ENCODE results near the gene AP4E1.
"Not testable (repeated sequence)": the region's sequence is repeated elsewhere in the genome, so short reads cannot be mapped to it uniquely, and the experiment has no call there.

Gene AP4E1

DNA sequence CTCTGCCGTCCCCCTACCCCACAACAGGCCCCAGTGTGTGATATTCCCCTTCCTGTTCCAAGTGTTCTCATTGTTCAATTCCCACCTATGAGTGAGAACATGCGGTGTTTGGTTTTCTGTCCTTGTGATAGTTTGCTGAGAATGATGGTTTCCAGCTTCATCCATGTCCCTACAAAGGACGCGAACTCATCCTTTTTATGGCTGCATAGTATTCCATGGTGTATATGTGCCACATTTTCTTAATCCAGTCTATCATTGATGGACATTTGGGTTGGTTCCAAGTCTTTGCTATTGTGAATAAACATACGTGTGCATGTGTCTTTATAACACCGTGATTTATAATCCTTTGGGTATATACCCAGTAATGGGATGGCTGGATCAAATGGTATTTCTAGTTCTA is 46.4 kb downstream of the AP4E1 start:
- not testable (repeated sequence) for DNase-seq

DNA sequence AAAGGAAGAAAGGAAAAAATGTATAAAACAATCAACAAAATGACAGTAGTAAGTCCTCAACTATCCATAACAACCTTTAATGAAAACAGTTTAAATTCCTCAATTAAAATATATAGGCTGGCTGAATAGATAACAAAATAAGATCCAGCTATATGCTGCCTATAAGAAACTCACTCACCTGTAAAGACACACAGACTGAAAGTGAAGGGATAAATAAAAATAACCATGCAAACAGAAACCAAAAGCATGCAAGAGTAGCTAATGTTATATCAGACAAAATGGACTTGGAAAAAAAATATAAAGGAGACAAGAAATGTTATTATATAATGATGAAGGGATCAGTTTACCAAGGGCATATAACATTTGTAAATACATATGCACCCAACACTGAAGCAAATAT is 51.2 kb downstream of the AP4E1 start:
- no peak for DNase-seq

DNA sequence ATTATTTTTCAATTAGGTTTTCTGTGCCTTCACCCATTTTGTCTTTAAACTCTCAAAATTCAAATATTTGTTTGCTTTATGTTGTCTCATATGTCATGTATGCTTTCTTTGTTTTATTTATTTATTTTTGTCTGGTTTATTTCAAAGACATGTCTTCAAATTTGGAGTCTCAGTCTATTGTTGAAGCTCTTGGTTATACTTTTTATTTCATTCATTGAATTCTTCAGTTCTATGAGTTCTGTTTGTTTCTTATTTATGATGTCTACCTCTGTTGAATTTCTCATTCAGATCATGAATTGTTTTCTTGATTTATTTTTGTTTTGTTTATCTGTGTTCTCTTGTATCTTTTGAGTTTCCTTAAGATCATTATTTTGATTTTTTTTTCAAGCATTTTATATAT is 55.6 kb downstream of the AP4E1 start:
- DNase-seq = no peak

DNA sequence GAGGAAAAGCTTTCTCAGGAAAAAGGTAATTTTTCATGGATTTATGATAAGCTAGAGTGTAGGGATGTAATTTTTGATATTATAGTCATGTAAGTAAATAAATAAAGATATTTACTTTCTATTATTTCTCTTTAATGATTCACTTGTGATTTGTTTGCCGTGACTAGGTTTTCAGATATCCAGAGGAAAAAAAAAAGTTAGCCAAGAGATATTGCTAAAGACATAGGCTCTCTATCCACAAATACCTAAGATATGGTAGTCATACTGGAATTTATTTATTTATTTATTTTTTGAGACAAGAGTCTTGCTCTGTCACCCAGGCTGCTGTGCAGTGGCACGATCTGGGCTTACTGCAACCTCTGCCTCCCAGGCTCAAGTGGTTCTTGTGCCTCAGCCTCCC is 59.9 kb downstream of the AP4E1 start:
- DNase-seq = no peak

DNA sequence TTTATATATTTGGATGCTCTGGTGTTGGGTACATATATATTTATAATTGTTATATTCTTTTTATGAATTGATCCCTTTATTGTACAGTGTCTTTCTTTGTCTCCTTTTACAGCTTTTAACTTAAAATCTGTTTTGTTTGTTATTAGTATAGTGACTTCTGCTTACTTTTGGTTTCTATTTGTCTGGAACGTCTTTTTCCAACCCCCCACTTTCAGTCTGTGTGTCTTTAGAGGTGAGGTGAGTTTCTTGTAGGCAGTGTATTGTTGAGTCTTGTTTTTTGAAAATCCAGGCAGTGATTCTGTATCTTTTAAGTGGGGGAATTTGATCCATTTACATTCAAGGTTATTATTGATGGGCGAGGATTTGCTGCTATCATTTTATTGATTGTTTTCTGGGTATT is 62.0 kb downstream of the AP4E1 start:
- DNase-seq = no peak

DNA sequence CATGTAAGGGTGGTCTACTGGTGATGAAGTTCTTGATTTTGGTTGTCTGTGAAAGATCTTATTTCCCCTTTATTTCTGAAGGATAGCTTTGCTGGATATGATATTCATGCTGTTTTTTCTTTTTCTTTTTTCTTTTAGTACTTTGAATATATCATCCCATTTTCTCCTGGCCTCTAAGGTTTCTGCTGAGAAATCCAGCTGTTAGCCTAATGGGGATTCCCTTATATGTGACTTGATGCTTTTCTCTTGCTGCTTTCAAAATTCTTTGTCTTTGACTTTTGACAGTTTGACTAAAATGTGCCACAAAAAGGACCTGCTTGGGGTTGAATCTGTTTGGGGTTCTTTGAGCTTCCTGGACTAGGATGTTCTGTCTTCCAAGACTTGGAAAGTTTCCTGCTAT is 62.6 kb downstream of the AP4E1 start:
- DNase-seq = no peak

DNA sequence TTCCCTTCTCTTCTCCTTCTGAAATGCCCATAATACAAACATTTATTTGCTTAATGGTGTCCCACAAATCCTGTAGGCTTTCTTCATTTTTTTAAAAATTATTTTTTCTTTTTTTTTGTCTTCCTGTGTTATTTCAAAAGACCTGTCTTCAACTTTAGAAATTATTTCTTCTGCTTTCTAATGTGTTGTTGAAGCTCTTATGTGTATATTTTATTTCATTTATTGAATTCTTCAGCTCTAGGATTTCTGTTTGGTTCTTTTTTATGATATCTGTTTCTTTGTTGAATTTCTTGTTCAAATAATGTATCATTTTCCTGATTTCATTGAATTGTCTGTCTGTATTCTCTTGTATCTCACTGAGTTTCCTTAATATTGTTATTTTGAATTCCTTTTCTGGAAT is 63.1 kb downstream of the AP4E1 start:
- DNase-seq = no peak

DNA sequence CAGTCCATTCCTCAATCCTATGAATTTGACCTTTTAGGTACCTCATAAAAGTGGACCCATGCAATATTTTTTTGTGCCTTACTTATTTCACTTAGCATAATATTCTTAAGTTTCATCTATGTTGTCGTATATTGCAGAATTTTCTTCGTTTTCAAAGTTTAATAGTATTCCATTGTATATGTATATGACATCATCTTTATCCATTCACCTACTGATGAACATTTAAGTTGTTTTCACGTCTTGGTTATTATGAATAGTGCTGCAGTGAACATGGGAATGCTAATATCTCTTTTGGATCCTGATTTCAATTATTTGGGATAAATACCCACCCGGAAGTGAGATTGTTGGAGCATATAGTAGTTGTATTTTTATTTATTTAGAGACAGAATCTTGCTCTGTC is 65.1 kb downstream of the AP4E1 start:
- DNase-seq = no peak

DNA sequence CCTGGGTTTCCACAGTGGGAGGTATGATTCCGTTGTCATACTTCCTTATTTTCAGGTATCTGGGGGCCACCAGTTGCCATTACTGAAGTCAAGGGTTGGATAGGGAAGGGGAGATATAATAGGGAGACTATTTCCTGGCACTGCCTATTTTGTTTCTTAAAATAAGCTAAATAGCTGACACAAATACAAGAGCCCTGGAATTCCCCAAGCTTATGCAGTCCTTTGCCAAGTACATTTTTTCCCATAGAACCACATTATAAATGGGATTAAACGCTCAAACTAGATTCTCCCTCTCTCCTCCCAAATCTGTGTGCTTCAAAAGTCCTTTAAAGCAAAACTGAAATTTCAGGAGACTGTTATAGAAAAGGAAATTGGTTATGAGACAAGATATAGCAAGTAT is 68.7 kb downstream of the AP4E1 start:
- DNase-seq = no peak

DNA sequence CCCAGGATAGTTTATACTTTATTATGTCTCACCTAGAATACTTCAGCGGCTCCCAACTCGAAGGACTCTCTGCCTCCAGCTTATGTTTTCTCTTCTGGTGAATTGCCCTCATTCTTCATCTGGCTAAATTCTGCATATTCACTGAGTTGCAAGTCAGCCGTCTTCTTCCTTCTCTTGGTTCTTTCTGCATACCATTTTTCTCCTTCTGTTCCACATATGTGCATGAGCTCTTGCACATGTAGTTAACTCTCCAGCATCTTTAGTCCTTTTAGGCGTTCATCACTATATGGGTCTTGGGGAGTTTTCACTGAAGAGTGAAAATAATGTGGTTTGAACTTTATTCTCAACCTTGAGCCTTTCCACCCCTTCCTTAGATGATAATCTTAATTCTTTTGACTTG is 70.1 kb downstream of the AP4E1 start:
- DNase-seq = no peak

DNA sequence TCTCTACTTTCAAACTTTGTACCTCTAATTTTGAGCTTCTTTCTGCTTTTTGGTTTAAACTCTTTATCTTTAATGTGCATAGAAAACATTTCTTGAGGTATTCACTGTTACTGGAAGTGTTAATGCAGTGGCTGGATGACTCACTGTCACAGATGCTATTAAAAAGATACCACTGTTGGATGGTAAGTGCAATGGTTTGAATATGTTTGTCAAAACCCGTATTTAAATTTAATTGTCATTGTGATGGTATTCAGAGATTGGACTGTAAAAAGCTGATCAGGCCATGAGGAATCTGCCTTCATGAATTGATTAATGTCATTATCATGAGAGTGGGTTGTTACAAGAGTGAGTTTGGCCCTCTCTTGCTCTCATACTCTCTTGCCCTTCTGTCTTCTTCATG is 70.6 kb downstream of the AP4E1 start:
- DNase-seq = no peak

DNA sequence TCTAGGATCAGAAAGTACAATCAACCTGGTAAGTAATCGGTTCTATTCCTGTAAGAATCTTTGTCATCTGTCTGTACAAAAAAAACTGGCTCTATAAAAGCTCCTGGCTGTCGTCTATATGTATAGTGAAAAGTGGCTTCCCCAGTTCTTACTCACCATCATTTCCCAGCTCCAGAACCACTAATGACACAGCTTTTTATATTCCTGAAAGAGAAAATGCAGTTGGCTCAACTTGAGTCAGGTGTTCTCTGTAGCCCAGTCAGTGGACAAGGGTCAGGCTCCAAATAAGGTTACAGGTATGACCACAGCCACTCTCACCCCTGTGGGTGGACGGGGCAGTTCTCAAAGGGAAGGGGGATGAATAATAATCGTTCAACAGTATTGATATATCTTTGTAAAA is 85.1 kb downstream of the AP4E1 start:
- no peak for DNase-seq

DNA sequence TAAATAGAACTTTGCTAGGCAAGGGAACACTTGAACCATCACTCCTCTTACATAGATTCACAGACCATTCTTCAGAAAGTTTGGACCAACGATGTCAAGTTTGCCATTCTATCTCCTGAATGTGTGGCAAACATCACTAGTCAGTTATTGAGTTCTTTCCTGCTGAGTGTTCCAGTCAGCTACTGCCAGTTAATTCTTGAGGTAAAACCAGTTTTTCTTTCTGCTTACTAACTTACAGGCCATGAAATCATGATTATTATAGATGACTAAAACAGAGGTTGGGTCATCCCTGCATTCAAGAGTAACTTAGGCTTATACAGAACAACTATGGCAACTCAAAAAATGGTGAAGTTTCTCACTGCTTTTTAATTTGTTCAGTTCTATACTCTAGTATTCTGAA is 88.2 kb downstream of the AP4E1 start:
- DNase-seq = no peak

DNA sequence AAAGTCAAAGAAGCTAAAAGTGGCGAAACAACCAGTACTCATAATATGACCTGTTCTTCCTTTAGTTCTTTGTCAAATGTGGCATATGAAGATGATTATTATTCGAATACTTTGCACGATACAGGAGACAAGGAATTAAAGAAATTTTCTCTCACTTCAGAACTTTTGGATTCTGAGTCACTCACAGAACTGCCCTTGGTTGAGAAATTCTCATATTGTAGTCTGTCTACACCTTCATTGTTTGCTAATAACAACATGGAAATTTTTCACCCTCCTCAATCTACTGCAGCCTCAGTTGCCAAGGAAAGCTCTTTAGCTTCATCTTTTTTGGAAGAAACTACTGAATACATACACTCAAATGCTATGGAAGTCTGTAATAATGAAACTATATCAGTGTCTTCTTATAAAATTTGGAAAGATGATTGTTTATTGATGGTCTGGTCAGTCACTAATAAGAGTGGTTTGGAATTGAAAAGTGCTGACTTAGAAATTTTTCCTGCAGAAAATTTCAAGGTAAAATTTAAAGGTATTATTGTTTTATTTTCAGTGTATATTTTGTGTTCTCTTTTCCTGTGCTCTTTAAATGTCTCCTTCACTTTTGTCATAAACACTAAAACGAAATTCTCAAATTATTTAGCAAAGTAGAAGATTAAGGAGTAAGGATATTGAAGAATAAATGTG is 89.0 kb downstream of the AP4E1 start:
- no peak for DNase-seq

DNA sequence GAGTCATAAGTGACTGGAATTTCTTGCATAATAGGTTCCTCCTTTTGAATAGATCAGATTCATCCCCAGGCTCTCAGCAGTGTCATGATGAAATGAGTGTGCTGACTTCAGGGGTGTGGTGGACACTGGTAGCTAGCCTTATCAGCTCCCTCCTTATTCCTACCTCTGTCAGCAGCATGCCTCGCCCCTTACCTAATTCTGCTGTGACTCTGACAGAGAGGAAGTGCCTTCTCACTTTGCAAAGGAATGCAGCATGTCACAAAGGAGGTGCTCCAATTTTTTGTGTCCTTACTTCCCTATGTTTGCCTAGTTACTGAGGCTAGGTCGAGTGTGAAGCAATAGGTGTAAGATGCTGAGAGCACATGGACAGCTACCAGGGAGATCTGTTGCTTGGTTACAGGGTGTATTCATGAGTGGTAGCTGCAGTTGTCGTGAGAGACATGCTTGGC is 95.6 kb downstream of the AP4E1 start:
- no peak for DNase-seq

DNA sequence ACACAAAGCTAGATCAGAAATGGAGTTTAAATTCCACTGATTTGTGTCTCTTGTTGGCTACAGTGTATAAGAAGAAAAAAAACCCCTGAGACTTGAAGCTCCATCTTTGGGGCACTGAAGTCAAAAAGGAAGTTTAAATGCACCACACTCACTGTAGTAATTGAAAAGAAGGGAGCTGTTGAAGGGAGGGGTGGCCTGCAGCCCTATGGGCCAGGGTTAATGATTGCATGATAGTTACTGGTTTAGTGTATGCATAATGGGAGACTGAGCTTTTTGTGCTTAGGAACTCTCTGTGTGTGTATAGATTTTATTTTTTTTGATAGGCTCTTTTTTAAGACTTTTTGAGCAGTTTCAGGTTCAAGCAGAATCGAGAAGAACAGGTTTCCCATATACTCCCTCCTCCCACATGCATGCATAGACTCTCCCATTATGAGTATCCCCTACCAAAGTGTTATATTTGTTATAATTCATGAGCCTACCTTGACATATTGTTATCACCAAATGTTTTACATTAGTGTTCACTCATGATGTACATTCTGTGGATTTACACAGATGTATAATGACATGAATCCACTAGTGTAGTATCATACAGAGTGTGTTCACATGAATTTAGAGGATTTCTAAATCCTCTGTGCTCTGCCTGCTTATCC is 98.0 kb downstream of the AP4E1 start:
- DNase-seq = no peak

DNA sequence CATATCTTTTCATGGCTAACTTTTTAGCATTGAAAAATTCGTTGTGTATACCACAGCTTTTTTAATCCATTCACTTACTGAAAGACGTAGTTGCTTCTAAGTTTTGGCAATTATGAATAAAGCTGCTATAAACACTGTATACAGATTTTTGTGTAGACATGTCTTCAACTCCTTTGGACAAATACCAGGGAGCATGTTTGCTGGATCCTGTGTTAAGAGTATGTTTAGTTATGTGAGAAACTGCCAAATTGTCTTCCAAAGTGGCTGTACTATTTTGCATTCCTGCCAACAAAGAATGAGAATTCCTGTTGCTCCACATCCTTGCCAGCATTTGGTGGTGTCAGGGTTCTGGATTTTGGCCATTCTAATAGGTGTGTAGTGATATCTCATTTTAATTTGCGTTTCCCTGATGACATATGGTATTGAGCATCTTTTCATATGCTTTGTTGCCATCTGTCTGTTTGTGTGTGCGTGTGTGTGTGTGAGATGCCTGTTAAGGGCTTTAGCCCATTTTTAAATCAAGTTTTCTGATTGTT is 98.7 kb downstream of the AP4E1 start:
- DNase-seq = no peak

DNA sequence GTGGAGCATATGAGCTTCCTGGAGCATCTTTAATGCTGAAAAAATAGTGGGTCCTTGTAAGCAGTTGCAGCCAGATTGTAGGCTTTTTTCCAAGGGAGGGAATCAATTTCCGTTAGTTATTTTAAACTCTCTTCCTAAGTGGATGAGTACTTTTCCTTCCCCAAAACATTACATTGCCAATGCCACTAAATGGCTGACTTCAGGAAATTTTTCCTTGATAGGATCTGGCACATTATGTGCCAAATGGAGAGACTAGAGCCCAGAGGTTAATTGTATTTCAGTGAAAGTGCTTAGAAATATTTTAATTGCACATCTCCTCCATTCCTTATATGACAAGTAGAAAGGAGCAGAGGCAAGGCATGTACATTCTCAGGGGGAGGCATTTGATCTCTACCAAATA is 102.7 kb downstream of the AP4E1 start:
- DNase-seq = no peak

DNA sequence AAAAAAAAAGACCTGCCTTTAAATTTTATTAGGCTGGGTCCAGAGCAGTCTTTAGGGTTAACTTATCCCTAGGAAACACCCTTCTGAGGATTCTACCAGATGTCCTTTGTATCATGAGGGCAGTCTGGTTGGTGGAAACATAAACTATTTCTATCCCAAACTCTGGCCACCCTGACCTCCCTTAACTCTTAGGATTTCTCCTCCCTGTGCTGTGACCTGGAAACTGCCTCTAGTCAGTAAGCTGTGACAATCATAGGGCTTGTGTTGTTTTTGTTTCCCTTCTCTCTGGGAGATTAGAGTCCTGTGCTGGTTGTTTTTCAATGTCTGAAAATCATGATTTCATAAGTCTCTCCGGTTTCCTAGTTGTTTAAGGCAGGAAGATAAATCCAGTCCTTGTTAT is 108.1 kb downstream of the AP4E1 start:
- DNase-seq = no peak

DNA sequence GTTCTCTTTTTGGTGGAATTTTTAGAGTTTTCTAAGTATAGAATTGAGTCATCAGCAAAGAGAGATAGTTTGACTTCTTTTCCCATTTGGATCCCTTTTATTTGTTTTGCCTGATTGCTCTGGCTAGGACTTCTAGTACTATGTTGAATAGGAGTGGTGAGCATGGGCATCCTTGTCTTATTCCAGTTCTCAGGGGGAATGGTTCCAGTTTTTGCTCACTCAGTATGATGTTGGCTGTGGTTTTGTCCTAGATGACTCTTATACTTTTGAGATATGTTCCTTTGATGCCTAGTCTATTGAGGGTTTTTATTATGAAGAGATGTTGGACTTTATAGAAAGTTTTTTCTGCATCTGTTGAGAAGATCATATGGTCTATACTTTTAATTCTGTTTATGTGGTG is 113.7 kb downstream of the AP4E1 start:
- DNase-seq = no peak

DNA sequence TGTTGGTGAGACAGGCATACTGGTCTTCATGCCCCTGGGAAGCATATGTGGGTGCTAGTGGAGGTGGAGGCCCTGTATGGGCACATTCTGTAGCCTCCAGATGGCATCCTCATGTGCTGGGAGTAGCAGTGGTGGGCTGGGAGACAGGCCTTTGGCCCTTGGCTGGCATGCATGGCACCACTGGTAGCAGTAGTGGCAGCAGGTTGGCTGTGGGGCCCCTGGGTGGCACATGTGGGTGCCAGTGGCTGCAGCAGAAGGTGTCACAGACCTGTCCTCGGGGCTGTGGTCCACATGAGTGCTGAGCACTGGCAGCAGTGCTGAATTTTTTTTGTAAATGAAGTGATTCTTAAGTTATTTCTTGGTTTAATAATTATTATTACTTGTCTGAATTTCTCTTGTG is 115.0 kb downstream of the AP4E1 start:
- DNase-seq = no peak

DNA sequence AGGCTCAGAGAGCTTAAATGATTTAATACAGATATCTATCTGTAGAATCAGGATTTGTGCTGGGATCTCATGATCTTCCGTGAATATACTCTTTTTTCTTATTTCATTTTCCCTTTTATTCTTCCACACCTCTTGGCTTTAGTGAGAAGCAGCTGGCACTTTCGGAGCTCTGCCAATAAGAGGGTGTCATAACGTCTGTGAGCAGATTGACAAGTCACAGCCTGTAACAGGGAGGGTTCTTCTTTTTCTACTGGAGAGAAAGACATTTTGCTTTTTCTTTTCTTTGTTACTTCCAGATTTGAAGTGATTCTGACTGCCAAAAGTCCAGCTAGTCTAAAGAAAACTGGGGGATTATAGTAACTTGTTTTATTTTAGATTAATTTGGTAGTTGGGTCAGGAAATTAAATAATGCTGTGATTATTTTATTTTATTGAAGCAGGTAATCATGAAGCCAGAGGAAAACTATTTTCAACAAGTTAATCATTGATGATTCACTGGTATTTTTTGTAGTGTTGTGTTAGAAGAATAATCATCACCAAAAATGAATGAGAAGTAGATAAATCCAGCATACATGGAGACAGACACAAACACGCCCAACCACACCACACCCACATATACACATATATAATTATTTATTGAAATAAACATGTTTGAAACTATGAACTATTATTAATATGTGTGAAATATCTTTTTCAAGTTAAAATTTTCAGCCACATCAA is 116.4 kb downstream of the AP4E1 start:
- no peak for DNase-seq

DNA sequence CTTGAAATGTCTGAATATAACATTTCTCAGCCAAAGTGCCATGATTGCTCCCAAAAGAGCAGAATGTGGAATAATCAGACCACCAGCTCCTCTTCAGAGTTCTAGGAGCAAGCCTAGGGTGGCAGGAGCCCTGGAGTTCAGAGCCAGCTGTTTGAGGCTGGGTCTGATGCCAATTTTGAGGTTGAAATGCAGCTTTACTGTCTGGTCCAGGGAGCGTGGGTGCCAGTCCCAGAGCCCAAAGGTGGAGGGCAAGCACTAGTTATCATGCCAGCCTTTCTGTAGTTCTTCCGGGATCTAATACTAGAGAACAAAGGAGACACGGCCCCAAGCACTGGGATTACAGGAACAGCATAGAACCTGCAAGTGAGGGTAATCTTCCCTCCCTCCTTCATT is 117.0 kb downstream of the AP4E1 start:
- DNase-seq = no peak

DNA sequence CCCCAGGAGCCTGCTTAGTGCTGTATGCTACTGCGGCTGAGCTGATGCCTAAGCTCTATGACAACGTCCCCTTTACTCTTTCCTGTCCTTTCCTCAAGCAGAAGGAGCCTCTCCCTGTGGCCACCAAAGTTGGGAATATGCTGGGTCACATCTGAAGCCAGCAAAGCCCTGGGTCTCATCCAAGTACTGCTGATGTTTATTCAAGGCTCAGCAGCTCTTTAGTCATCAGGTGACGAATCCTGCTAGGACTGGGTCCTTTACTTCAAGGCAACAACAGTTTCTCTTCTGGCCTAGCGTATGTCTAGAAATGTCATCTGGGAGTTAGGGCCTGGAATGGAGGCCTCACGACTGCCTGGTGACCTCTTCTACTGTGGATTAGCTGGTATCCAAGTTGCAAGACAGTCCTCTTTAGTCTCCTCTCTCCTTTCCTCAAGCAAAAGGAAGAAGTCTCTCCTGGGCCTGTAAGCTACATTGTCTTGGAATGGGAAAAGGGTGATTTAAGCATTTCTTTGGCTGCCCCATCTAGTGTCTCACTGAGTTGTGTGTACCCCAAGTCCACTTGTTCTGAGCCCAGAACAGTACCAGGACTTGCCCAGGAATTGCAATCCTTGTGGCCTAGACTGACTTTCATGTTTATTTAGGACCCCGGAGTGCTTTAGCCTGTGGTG is 122.3 kb downstream of the AP4E1 start:
- no peak for DNase-seq
